H1 (cell line): ENCODE measurements around the gene TMEM252. TPM values are rescaled to one million over a fixed set of nuclear protein-coding genes. Genes with fewer than 3 reads are reported as not detected.

Experiments
- CTCF ChIA-PET: fragments of 300-600 bp; sonication (Branson Sonifier 250); formaldehyde crosslinking; loops from one replicate; lab custom pipeline; 2021; ENCODE audit not compliant: partially characterized antibody; lab: Charles Lee
- POLR2A ChIA-PET: fragments of 300-600 bp; sonication (Branson Sonifier 250); formaldehyde crosslinking; loops from one replicate; lab custom pipeline; 2021; ENCODE audit warnings: inconsistent platforms; ENCODE audit not compliant: partially characterized antibody; lab: Charles Lee
- DNase-seq, 2 experiments: peaks; one replicate each; pipeline versions ENCODE4 v3.0.0 to v3.0.0-alpha.2; 2010 to 2022; ENCODE audit warnings: low spot score in 2 of 2, low read depth in 1 of 2, mixed read lengths in 1 of 2
- FAIRE-seq: peaks from 2 replicates; lab custom pipeline; 2011; peaks lifted over from hg19 to GRCh38; lab: Jason Lieb, UNC
- H2AFZ ChIP-seq: 2 replicates; pipeline ENCODE4 v1.8.1; 2012; ENCODE audit warnings: low read length, inconsistent platforms
- H2AK5ac ChIP-seq: 2 replicates; pipeline ENCODE4 v1.6.1; 2013; ENCODE audit warnings: low read depth, low read length
- H2BK120ac ChIP-seq: replicated peaks from 2 replicates; pipeline ENCODE3; 2013; ENCODE audit warnings: low read depth, low read length, inconsistent platforms
- H2BK12ac ChIP-seq: 2 replicates; pipeline ENCODE4 v1.6.1; 2013; ENCODE audit warnings: low read depth, low read length
- H2BK15ac ChIP-seq: 2 replicates; pipeline ENCODE4 v1.6.1; 2013; ENCODE audit warnings: low read length
- H2BK20ac ChIP-seq: 2 replicates; pipeline ENCODE4 v1.6.1; 2013; ENCODE audit warnings: low read length
- H2BK5ac ChIP-seq: 2 replicates; pipeline ENCODE4 v1.6.1; 2013; ENCODE audit warnings: low read depth, low read length
- H3K14ac ChIP-seq: 2 replicates; pipeline ENCODE4 v1.6.1; 2013; ENCODE audit warnings: inconsistent platforms; ENCODE audit not compliant: insufficient read length
- H3K18ac ChIP-seq: 2 replicates; pipeline ENCODE4 v1.6.1; 2013; ENCODE audit warnings: low read length; ENCODE audit errors: extremely low read depth
- H3K23ac ChIP-seq: 2 replicates; pipeline ENCODE4 v1.6.1; 2013; ENCODE audit warnings: inconsistent platforms; ENCODE audit not compliant: insufficient read length
- H3K23me2 ChIP-seq: 2 replicates; pipeline ENCODE4 v1.6.1; 2013; ENCODE audit warnings: low read depth, low read length
- H3K27ac ChIP-seq: 2 replicates; pipeline ENCODE4 v1.6.1; 2011; ENCODE audit warnings: low read depth, low read length, inconsistent platforms
- H3K27me3 ChIP-seq, 4 experiments: replicated peaks in 1 of 4; 1 replicate in 1 of 4; 2 replicates in 3 of 4; pipeline versions ENCODE4 v1.6.1 to v1.8.1; 2011 to 2013; ENCODE audit warnings: low read length in 3 of 4, mild to moderate bottlenecking in 3 of 4, inconsistent platforms in 2 of 4, mixed read lengths in 2 of 4, moderate library complexity in 1 of 4; ENCODE audit not compliant: control insufficient read depth in 3 of 4, insufficient read depth in 3 of 4; ENCODE audit errors: extremely low read depth in 1 of 4
- H3K36me3 ChIP-seq, 4 experiments: 2 replicates each; pipeline versions ENCODE4 v1.6.1 to v1.8.1; 2011 to 2013; ENCODE audit warnings: mild to moderate bottlenecking in 4 of 4, low read length in 3 of 4, moderate library complexity in 2 of 4, control low read depth in 1 of 4, inconsistent platforms in 1 of 4; ENCODE audit not compliant: insufficient read depth in 4 of 4, control insufficient read depth in 2 of 4
- H3K4ac ChIP-seq: replicated peaks from 2 replicates; pipeline ENCODE3; 2013; ENCODE audit warnings: low read length, low read depth, mixed read lengths, inconsistent platforms; ENCODE audit not compliant: insufficient read length
- H3K4me1 ChIP-seq, 4 experiments: replicated peaks in 1 of 4; 1 replicate in 1 of 4; 2 replicates in 3 of 4; pipeline versions ENCODE4 v1.6.1 to v1.8.1; 2011 to 2013; ENCODE audit warnings: low read length in 3 of 4, inconsistent platforms in 2 of 4, mixed read lengths in 1 of 4; ENCODE audit not compliant: insufficient read depth in 4 of 4, control insufficient read depth in 3 of 4
- H3K4me2 ChIP-seq, 2 experiments: 2 replicates each; pipeline versions ENCODE4 v1.6.1 to v1.8.1; 2011 to 2013; ENCODE audit warnings: low read depth in 2 of 2, low read length in 2 of 2, control low read depth in 1 of 2, inconsistent platforms in 1 of 2, mild to moderate bottlenecking in 1 of 2; ENCODE audit not compliant: insufficient read depth in 1 of 2
- H3K4me3 ChIP-seq, 4 experiments: fragments of 200-600, 300-600 bp in 1 of 4; sonication (generic), shearing (Covaris generic), sonication (Bioruptor Twin) in 1 of 4; 2 replicates each; pipeline versions ENCODE4 v1.5.1 to v1.8.1; 2011 to 2016; ENCODE audit warnings: low read length in 4 of 4, low read depth in 3 of 4, control low read depth in 2 of 4, inconsistent platforms in 2 of 4, mild to moderate bottlenecking in 2 of 4, mixed read lengths in 1 of 4, moderate library complexity in 1 of 4; ENCODE audit not compliant: insufficient read depth in 2 of 4; ENCODE audit errors: extremely low read depth in 1 of 4
- H3K56ac ChIP-seq: replicated peaks from 2 replicates; pipeline ENCODE3; 2013; ENCODE audit warnings: low read depth, mild to moderate bottlenecking, mixed read lengths, low read length, inconsistent platforms; ENCODE audit not compliant: insufficient read length
- H3K79me1 ChIP-seq: 2 replicates; pipeline ENCODE4 v1.6.1; 2013; ENCODE audit warnings: low read depth, low read length, control low read depth
- H3K79me2 ChIP-seq, 2 experiments: 2 replicates each; pipeline versions ENCODE4 v1.6.1 to v1.8.1; 2012 to 2013; ENCODE audit warnings: low read length in 2 of 2, mild to moderate bottlenecking in 2 of 2, inconsistent platforms in 1 of 2; ENCODE audit not compliant: insufficient read depth in 2 of 2, control insufficient read depth in 1 of 2
- H3K9ac ChIP-seq, 4 experiments: replicated peaks in 1 of 4; 1 replicate in 1 of 4; 2 replicates in 3 of 4; pipeline versions ENCODE4 v1.6.1 to v1.8.1; 2011 to 2013; ENCODE audit warnings: low read depth in 3 of 4, low read length in 3 of 4, control low read depth in 2 of 4, mild to moderate bottlenecking in 2 of 4, moderate library complexity in 2 of 4, inconsistent platforms in 1 of 4; ENCODE audit errors: extremely low read depth in 1 of 4
- H3K9me3 ChIP-seq, 2 experiments: 2 replicates each; pipeline versions ENCODE4 v1.6.1 to v1.8.1; 2012 to 2013; ENCODE audit warnings: mild to moderate bottlenecking in 2 of 2, moderate library complexity in 2 of 2, control low read depth in 1 of 2, inconsistent platforms in 1 of 2, low read depth in 1 of 2, low read length in 1 of 2, mixed read lengths in 1 of 2; ENCODE audit not compliant: insufficient read depth in 2 of 2
- H4K20me1 ChIP-seq, 2 experiments: replicated peaks in 1 of 2; 2 replicates each; pipeline versions ENCODE3 to v1.8.1; 2011 to 2013; ENCODE audit warnings: inconsistent platforms in 2 of 2, low read length in 2 of 2, mild to moderate bottlenecking in 1 of 2; ENCODE audit not compliant: insufficient read depth in 2 of 2, control insufficient read depth in 1 of 2
- H4K5ac ChIP-seq: 2 replicates; pipeline ENCODE4 v1.6.1; 2013; ENCODE audit warnings: low read length, low read depth, mixed read lengths, inconsistent platforms; ENCODE audit not compliant: insufficient read length
- H4K8ac ChIP-seq: 2 replicates; pipeline ENCODE4 v1.8.0; 2013; ENCODE audit warnings: mild to moderate bottlenecking, moderate library complexity, low read length, inconsistent platforms; ENCODE audit not compliant: insufficient read depth; ENCODE audit errors: extremely low read depth
- H4K91ac ChIP-seq: replicated peaks from 2 replicates; pipeline ENCODE3; 2013; ENCODE audit warnings: low read length, mixed read lengths, inconsistent platforms; ENCODE audit not compliant: insufficient read length
- RAD21 ChIP-seq, 2 experiments: IDR thresholded peaks in 1 of 2; conservative IDR thresholded peaks in 1 of 2; 2 replicates each; pipeline ENCODE4 v1.6.1; 2011; ENCODE audit warnings: low read depth in 2 of 2, low read length in 2 of 2, improper control_type of control experiment in 1 of 2, inconsistent platforms in 1 of 2, mild to moderate bottlenecking in 1 of 2, moderate library complexity in 1 of 2
- SAP30 ChIP-seq: fragments of 300-600 bp; sonication (generic); IDR thresholded peaks from 2 replicates; pipeline ENCODE4 v1.7.1; 2012; ENCODE audit warnings: low read length, moderate library complexity, mild to moderate bottlenecking, inconsistent platforms; ENCODE audit not compliant: insufficient read depth, insufficient replicate concordance
- WGBS, 2 experiments: shearing (Covaris generic) in 1 of 2; methylation state at CpG; one replicate each; pipeline versions ENCODE4 v1.1.6 to v1.1.7; 2013 to 2015; ENCODE audit warnings: low lambda C conversion rate in 2 of 2, mixed read lengths in 2 of 2, inconsistent platforms in 1 of 2, low coverage in 1 of 2, missing lambda C conversion rate in 1 of 2; ENCODE audit not compliant: insufficient replicate concordance in 2 of 2, insufficient coverage in 1 of 2, insufficient read length in 1 of 2; ENCODE audit errors: extremely low coverage in 1 of 2, missing lambda C conversion rate in 1 of 2; 5-methylcytosine and 5-hydroxymethylcytosine counted together
- polyA plus RNA-seq, 7 experiments: library from polyadenylated mRNA; depleted of rRNA in 3 of 7; stranded (reverse) in 5 of 7; unstranded in 2 of 7; fragments of >200 nt in 5 of 7; fragments of 200-250 nt in 2 of 7; gene quantifications; 1 replicate in 5 of 7; 2 replicates in 1 of 7; 4 replicates in 1 of 7; pipeline versions ENCODE4 v1.2.1 to v1.2.3, GENCODE V29; 2011 to 2013; ENCODE audit warnings: missing spikeins in 2 of 7, mixed read lengths in 2 of 7
- total RNA-seq: library from RNA; stranded (reverse); fragmentation: NEBNext Ultra II Directional; extraction: Animal tissue kit (Norgen Biotek cat#: 25700); gene quantifications from 2 replicates; pipeline ENCODE4 v1.2.1, GENCODE V29; 2021

The TMEM252 gene
- total and polyA plus RNA-seq, 2 of the 8 experiments (the other 6 are each of a cell fraction or from before 2014, with no cell fraction given), result not detected

DNA sequence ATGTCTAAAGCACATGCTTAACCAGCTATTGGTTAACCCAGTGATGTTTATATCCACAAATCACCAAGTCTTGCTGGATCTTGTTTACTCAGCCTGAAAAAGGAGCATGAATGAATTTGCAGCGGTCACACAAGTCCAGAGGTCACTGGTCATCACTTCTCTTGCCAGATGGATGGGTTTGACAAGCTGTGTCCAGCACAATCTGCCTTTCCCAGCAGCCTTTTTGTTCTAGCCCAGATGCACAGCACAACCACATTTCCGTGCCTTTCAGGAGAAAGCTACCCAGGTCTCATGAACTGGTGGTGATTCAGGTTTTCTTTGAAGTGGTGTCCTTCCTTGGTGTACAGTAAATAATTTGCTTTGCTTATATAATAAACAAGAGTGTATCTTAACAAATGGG, 32.1 kb downstream of the TMEM252 start:
- Histone ChIP-seq H3K79me2 (no peaks in the 10 kb centered on the region), H3K4me1 (no peaks in the 10 kb centered on the region), H4K91ac (no peak overlapping the region), H3K56ac (no peak overlapping the region), H3K27ac (no peak overlapping the region), H4K5ac (no peak overlapping the region), H3K4me3 (no peak overlapping the region), H3K23me2 (no peaks in the 10 kb centered on the region), H3K4me2 (no peak overlapping the region), H3K14ac (no peak overlapping the region), H3K79me1 (no peaks in the 10 kb centered on the region), H3K23ac (no peak overlapping the region), H2BK15ac (no peak overlapping the region), H3K27me3 (peaks cover 55 to 94% (median 86%) of the 10 kb centered on the region in 4 experiments), H3K9ac (no peak overlapping the region), H3K4ac (no peak overlapping the region), H2BK120ac (no peak overlapping the region), H3K36me3 (no peaks in the 10 kb centered on the region), H3K9me3 (no peaks in the 10 kb centered on the region; a peak in 1 of 4 replicates), H2BK5ac (no peak overlapping the region), H2AK5ac (no peak overlapping the region), H2BK12ac (no peak overlapping the region), H2AFZ (no peak overlapping the region), H4K8ac (no peak overlapping the region), H3K18ac (no peak overlapping the region), H4K20me1 (peaks cover 4 to 13% of the 10 kb centered on the region in 2 experiments), H2BK20ac (no peak overlapping the region)
- 64% methylated on average over 2 of the region's 2 CpGs; no CpG with 5 or more reads in 1 of the 2 experiments for WGBS, 2 experiments
- no peak for TF ChIP-seq RAD21 (IDR thresholded peaks at IDR 0.05 in 1 of 2, conservative IDR thresholded peaks at IDR 0.05 in 1 of 2; ENCODE audit: low read depth in 2 of 2, low read length in 2 of 2)
- no peak for TF ChIP-seq SAP30
- POLR2A ChIA-PET, result no interaction called here
- CTCF ChIA-PET, result interaction anchor here (0.5 to 4.7 kb wide), 11 partner anchors 14 to 178 kb away, joined by 3 to 25 read pairs (median 5); partner anchors contain the start of gene TMEM252
- no peak for DNase-seq
- FAIRE-seq, result no peak
